ENCODE measurements around the gene LGALS9. TPM values are rescaled to one million over a fixed set of nuclear protein-coding genes. Genes with fewer than 3 reads are reported as not detected.

LGALS9 gene
- total and polyA plus RNA-seq, 2 experiments from 2014 or later, result 0.48 to 0.73 TPM

GRCh38 chr17:27597783-27598320 is 33.1 kb upstream of the LGALS9 start:
- Histone ChIP-seq H3F3A (replicated peaks; ENCODE audit: low read depth) (no peaks in the 10 kb centered on the region), H3K4me1 (ENCODE audit: insufficient read depth) (0 out of 2 replicates have a peak, but pooled peaks cover 2% of the 10 kb centered on the region), H4K20me1 (replicated peaks; ENCODE audit: insufficient read depth) (no peaks in the 10 kb centered on the region), H2AFZ (no peak overlapping the region), H3K9me2 (ENCODE audit: insufficient read depth) (no peaks in the 10 kb centered on the region), H3K27me3 (ENCODE audit: insufficient read depth) (no peaks in the 10 kb centered on the region), H3K4me3 (no peak overlapping the region), H3K27ac (ENCODE audit: low read depth) (no peak overlapping the region), H3K36me3 (ENCODE audit: insufficient read depth) (no peaks in the 10 kb centered on the region; the same call in 1 of the 2 replicates), H3K4me2 (no peak overlapping the region), H3K79me2 (replicated peaks; ENCODE audit: insufficient read depth) (no peaks in the 10 kb centered on the region)
- no peaks in the 10 kb centered on the region; the same call in 2 of the 3 replicates for H3K9me3 Mint-ChIP-seq
- no peak overlapping the region for H3K27ac Mint-ChIP-seq
- TF ChIP-seq ZNF462 (CRISPR knock-in tag; IDR thresholded peaks at IDR 0.05), result no peak
- no peak for TF ChIP-seq ETS1 (IDR thresholded peaks at IDR 0.05)
- no peak for TF ChIP-seq EZH2 (IDR thresholded peaks at IDR 0.05; ENCODE audit: low read depth, unreplicated experiment)
- TF ChIP-seq CREB1 (CRISPR knock-in tag; IDR thresholded peaks at IDR 0.05; ENCODE audit: low read depth), result no peak
- TF ChIP-seq REST (IDR thresholded peaks at IDR 0.05; ENCODE audit: unreplicated experiment), result no peak
- no peak for TF ChIP-seq STAT1 (IDR thresholded peaks at IDR 0.05; ENCODE audit: unreplicated experiment)
- no peak for TF ChIP-seq ZNF331 (CRISPR knock-in tag; IDR thresholded peaks at IDR 0.05; ENCODE audit: low read depth)
- no peak for TF ChIP-seq EZH2phosphoT487 (IDR thresholded peaks at IDR 0.05; ENCODE audit: unreplicated experiment)
- no peak for TF ChIP-seq ZNF114 (CRISPR knock-in tag; IDR thresholded peaks at IDR 0.05)
- no peak for TF ChIP-seq POLR2AphosphoS5 (IDR thresholded peaks at IDR 0.05; ENCODE audit: low read depth)
- TF ChIP-seq CTCF (conservative IDR thresholded peaks at IDR 0.05; ENCODE audit: low read depth in 2 of 2), result no peak
- no peak for ATAC-seq
- peaks cover 8% of the 10 kb centered on the region for H3K4me1 Mint-ChIP-seq
- no peak overlapping the region for H3K4me3 Mint-ChIP-seq
- H3K27me3 Mint-ChIP-seq (ENCODE audit: insufficient read depth, low read depth, poor library complexity), result peaks cover 8% of the 10 kb centered on the region
- peaks cover 22% of the 10 kb centered on the region for H3K36me3 Mint-ChIP-seq (ENCODE audit: low read depth)
- DNase-seq (ENCODE audit: low spot score), result no peak
